ENCODE data around the gene RNF144A.

RNF144A gene

DNA sequence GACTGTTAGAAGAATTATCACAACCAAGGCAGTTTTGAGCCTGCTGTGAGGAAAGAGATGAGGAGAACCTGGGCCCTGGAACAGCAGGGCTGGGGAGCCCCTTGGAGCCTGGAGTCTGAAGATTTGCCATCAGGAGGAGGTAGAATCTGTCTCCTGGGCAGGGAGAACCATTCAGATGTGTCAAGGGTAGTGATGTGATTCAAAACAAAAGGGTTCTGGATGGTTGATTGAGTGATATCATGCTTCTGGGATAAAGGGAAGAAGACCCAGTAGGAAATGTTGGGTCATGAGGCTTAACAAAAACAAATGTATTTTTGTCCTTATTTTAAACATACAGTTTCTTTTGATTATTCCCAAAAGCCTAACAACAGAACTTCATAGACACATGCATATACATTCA is 28.6 kb downstream of the RNF144A start:
- TF ChIP-seq, protein P1, sequence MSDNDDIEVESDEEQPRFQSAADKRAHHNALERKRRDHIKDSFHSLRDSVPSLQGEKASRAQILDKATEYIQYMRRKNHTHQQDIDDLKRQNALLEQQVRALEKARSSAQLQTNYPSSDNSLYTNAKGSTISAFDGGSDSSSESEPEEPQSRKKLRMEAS (IDR thresholded peaks at IDR 0.05) = no peak
- TF ChIP-seq TAF1 (IDR thresholded peaks at IDR 0.05; ENCODE audit: low read depth) = no peak
- TF ChIP-seq, protein P2, sequence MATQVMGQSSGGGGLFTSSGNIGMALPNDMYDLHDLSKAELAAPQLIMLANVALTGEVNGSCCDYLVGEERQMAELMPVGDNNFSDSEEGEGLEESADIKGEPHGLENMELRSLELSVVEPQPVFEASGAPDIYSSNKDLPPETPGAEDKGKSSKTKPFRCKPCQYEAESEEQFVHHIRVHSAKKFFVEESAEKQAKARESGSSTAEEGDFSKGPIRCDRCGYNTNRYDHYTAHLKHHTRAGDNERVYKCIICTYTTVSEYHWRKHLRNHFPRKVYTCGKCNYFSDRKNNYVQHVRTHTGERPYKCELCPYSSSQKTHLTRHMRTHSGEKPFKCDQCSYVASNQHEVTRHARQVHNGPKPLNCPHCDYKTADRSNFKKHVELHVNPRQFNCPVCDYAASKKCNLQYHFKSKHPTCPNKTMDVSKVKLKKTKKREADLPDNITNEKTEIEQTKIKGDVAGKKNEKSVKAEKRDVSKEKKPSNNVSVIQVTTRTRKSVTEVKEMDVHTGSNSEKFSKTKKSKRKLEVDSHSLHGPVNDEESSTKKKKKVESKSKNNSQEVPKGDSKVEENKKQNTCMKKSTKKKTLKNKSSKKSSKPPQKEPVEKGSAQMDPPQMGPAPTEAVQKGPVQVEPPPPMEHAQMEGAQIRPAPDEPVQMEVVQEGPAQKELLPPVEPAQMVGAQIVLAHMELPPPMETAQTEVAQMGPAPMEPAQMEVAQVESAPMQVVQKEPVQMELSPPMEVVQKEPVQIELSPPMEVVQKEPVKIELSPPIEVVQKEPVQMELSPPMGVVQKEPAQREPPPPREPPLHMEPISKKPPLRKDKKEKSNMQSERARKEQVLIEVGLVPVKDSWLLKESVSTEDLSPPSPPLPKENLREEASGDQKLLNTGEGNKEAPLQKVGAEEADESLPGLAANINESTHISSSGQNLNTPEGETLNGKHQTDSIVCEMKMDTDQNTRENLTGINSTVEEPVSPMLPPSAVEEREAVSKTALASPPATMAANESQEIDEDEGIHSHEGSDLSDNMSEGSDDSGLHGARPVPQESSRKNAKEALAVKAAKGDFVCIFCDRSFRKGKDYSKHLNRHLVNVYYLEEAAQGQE (IDR thresholded peaks at IDR 0.05; ENCODE audit: low read depth) = no peak

DNA sequence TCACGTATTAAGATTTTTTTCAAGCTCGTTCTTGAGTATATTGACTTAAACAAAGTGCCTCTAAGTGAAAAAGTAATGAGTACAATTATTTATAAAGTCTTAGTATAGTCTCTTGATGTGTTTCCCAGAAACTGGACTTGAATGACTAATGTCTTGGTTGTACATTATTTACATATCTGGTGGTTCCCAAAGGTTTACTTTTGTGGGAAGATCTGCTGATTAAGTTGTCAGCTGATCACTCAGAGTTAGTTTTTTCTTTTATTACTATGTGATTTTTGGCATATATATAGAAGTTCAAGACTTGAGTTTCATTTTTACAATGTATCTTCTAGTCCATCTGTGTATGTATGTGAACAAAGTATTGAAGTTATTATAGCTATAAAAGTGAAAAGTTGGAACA is 29.5 kb downstream of the RNF144A start:
- TF ChIP-seq, protein P3, sequence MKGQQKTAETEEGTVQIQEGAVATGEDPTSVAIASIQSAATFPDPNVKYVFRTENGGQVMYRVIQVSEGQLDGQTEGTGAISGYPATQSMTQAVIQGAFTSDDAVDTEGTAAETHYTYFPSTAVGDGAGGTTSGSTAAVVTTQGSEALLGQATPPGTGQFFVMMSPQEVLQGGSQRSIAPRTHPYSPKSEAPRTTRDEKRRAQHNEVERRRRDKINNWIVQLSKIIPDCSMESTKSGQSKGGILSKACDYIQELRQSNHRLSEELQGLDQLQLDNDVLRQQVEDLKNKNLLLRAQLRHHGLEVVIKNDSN (IDR thresholded peaks at IDR 0.05) = no peak
- TF ChIP-seq, protein P1 (IDR thresholded peaks at IDR 0.05) = no peak
- TF ChIP-seq CREB1 (IDR thresholded peaks at IDR 0.05; ENCODE audit: low read depth) (no peak), TAF1 (IDR thresholded peaks at IDR 0.05; ENCODE audit: low read depth) (no peak), EGR1 (IDR thresholded peaks at IDR 0.05) (no peak), TEAD4 (IDR thresholded peaks at IDR 0.05) (no peak), NFIC (IDR thresholded peaks at IDR 0.05) (no peak)
- TF ChIP-seq, protein P2 (IDR thresholded peaks at IDR 0.05; ENCODE audit: low read depth) = no peak

DNA sequence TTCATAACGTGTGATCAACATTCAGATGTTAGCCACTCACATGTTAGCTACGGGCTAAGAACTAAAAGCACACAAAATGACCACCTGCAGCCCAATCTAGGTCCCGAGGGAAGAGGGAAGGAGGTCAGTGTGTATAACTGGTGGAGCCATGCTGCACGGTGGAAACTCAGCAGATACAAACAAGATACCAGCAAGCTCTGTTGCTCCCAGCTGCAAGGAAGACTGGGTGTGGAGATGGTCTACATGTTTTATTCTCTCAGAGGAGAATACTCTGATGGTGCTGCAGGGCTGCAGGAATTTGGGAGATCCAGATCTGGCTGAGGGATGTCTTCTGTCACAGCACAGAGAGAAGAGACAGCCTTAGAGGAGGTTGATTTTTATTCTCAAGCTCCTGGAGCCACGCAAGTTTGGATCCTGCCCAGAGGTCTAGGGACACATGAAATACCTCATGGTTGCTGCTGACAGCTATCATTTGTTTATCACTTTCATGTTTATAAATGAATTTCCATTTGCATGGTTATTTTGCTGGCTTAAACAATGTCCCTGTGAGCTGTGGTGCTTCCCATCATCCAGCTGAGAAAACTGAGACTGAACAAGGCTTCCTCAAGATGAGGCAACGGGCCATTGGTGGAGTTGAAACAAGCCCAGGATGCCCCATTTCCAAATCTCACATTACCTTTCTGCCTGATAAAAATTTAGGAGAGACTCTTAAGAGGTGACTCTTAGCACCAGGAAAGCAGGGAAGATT is 30.9 kb downstream of the RNF144A start:
- no peak for TF ChIP-seq YY1 (IDR thresholded peaks at IDR 0.05; ENCODE audit: low read depth)
- TF ChIP-seq TAF1 (IDR thresholded peaks at IDR 0.05; ENCODE audit: low read depth) = no peak
- no peak for TF ChIP-seq TCF12 (IDR thresholded peaks at IDR 0.05; ENCODE audit: low read depth)
- TF ChIP-seq, protein P1 (IDR thresholded peaks at IDR 0.05) = no peak
- TF ChIP-seq EP300 (IDR thresholded peaks at IDR 0.05; ENCODE audit: borderline replicate concordance) = no peak
- TF ChIP-seq, protein P2 (IDR thresholded peaks at IDR 0.05; ENCODE audit: low read depth) = no peak
- no peak for TF ChIP-seq EGR1 (IDR thresholded peaks at IDR 0.05)
- no peak for TF ChIP-seq NFIC (IDR thresholded peaks at IDR 0.05)
- no peak for TF ChIP-seq CEBPB (IDR thresholded peaks at IDR 0.05)
- no peak for TF ChIP-seq RAD21 (IDR thresholded peaks at IDR 0.05; ENCODE audit: low read depth)
- TF ChIP-seq, protein P3 (IDR thresholded peaks at IDR 0.05) = no peak
- no peak for TF ChIP-seq CREB1 (IDR thresholded peaks at IDR 0.05; ENCODE audit: low read depth)
- TF ChIP-seq FOXM1 (IDR thresholded peaks at IDR 0.05; ENCODE audit: borderline replicate concordance, low read depth) = no peak
- TF ChIP-seq TEAD4 (IDR thresholded peaks at IDR 0.05) = no peak
- no peak for TF ChIP-seq ZBTB7A (IDR thresholded peaks at IDR 0.05; ENCODE audit: low read depth)

DNA sequence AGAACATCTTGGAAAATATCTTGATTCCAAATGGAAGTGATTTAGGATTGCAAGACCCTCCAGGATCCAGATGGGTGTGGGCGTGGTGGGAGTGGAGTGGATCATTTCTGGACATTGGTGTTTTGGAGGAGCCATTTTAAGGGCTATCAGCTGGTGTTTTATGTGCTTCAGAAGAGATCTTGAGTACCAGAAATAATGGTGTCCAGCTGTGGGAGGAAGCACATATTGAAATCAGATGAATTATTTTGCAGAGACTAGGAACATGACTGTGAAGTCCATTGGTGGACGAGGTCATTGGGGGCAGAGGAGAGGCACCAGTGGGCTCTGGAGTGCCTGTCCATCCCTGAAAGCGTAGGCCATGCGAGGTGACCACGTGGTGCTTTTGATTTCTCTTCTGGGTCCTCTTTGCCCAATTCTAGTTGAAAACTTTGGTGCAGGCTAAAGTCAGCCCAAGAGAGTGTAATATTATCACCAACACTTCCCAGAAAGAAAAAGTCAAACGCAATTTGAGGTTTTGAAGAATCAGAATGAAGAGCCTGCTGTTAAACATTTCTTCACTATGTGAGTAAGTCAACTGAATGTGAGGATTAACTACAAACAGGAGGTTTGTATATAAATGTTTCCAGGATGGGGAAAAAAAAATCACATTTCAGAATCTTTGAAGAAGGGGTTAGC is 31.6 kb downstream of the RNF144A start:
- TF ChIP-seq CEBPB (IDR thresholded peaks at IDR 0.05) (no peak), YY1 (IDR thresholded peaks at IDR 0.05; ENCODE audit: low read depth) (no peak), FOXM1 (IDR thresholded peaks at IDR 0.05; ENCODE audit: borderline replicate concordance, low read depth) (no peak), ZBTB7A (IDR thresholded peaks at IDR 0.05; ENCODE audit: low read depth) (no peak), EGR1 (IDR thresholded peaks at IDR 0.05) (no peak), TAF1 (IDR thresholded peaks at IDR 0.05; ENCODE audit: low read depth) (no peak)
- TF ChIP-seq, protein P1 (IDR thresholded peaks at IDR 0.05) = no peak

All from Ishikawa (cell line).